K562 (cell line): Measurements from ENCODE around the gene RRAD. TPM values are rescaled to one million over a fixed set of nuclear protein-coding genes. Genes with fewer than 3 reads are reported as not detected.
A peak's percentile ranks its signal among the peaks of the same experiment; 100 is the strongest.

Experiments
- ARNT ChIP-seq, 2 experiments: fragments of 450-650 bp; IDR thresholded peaks; 2 replicates each; pipeline ENCODE4 v1.6.1; 2016; ENCODE audit warnings: mild to moderate bottlenecking in 1 of 2
- ATF1 ChIP-seq, 2 experiments: fragments of 450-650 bp in 1 of 2; IDR thresholded peaks; 2 replicates each; pipeline ENCODE4 v1.6.1; 2016; ENCODE audit warnings: missing compliant biosample characterization in 1 of 2, missing genetic modification characterization in 1 of 2
- CBFA2T2 ChIP-seq: fragments of 450-650 bp; conservative IDR thresholded peaks from 2 replicates; pipeline ENCODE4 v1.6.1; 2017; ENCODE audit warnings: mild to moderate bottlenecking
- CEBPG ChIP-seq, 3 experiments: fragments of 200-800 bp in 1 of 3; sonication (Bioruptor generic) in 1 of 3; sonication (generic) in 1 of 3; formaldehyde crosslinking in 1 of 3; IDR thresholded peaks in 2 of 3; conservative IDR thresholded peaks in 1 of 3; 2 replicates each; pipeline versions ENCODE4 v1.6.1 to v1.8.0; 2016 to 2022; ENCODE audit warnings: missing compliant biosample characterization in 2 of 3, missing genetic modification characterization in 2 of 3, mild to moderate bottlenecking in 1 of 3, missing genetic modification reagents in 1 of 3
- EWSR1 ChIP-seq: fragments of 450-650 bp; IDR thresholded peaks from 2 replicates; pipeline ENCODE4 v1.6.1; 2018; ENCODE audit warnings: borderline replicate concordance, mild to moderate bottlenecking, low read depth, moderate library complexity; ENCODE audit not compliant: partially characterized antibody
- FOXJ2 ChIP-seq: fragments of 200-800 bp; sonication (Bioruptor generic); IDR thresholded peaks from 2 replicates; pipeline ENCODE4 v1.6.1; 2016; ENCODE audit warnings: missing genetic modification characterization, missing compliant biosample characterization
- FUS ChIP-seq: fragments of 200-400 bp; formaldehyde crosslinking; optimal IDR thresholded peaks from 2 replicates; pipeline ENCODE3; 2017; ENCODE audit warnings: low read depth, low read length
- GATAD2A ChIP-seq: fragments of 450-650 bp; IDR thresholded peaks from 2 replicates; pipeline ENCODE4 v1.6.1; 2017
- HEY1 ChIP-seq: fragments of 250-450 bp; sonication (Bioruptor Pico); IDR thresholded peaks from 2 replicates; pipeline ENCODE4 v1.5.0; 2020; ENCODE audit warnings: mild to moderate bottlenecking, moderate library complexity, borderline replicate concordance
- HMG20A ChIP-seq: fragments of 450-650 bp; formaldehyde crosslinking; conservative IDR thresholded peaks from 2 replicates; pipeline ENCODE4 v1.4.0; 2020; ENCODE audit warnings: mild to moderate bottlenecking, mixed read lengths
- KLF10 ChIP-seq: fragments of 250-450 bp; sonication (Bioruptor Pico); IDR thresholded peaks from 2 replicates; pipeline ENCODE4 v1.6.1; 2021; ENCODE audit warnings: matching md5 sums
- PTTG1 ChIP-seq: fragments of 450-650 bp; IDR thresholded peaks from 2 replicates; pipeline ENCODE4 v1.6.1; 2016; ENCODE audit warnings: low read depth, mild to moderate bottlenecking, missing genetic modification characterization, missing compliant biosample characterization
- RBM14 ChIP-seq: fragments of 200-400 bp; formaldehyde crosslinking; IDR thresholded peaks from 2 replicates; pipeline ENCODE4 v1.6.1; 2018; ENCODE audit warnings: low read depth, mild to moderate bottlenecking, low read length, moderate library complexity, borderline replicate concordance; ENCODE audit not compliant: insufficient read depth
- SETDB1 ChIP-seq: IDR thresholded peaks from one replicate; pipeline ENCODE4 v1.6.1; 2012; ENCODE audit warnings: low read length, control low read depth, inconsistent platforms
- SMARCE1 ChIP-seq: fragments of 450-650 bp; IDR thresholded peaks from 2 replicates; pipeline ENCODE4 v1.7.1; 2016; ENCODE audit warnings: mild to moderate bottlenecking
- SREBF1 ChIP-seq: fragments of 150-350 bp; IDR thresholded peaks from 2 replicates; pipeline ENCODE4 v1.6.1; 2014; ENCODE audit warnings: antibody characterized with exemption, low read depth, low read length, borderline replicate concordance
- TAL1 ChIP-seq: fragments of 450-650 bp; IDR thresholded peaks from 2 replicates; pipeline ENCODE4 v1.6.1; 2016; ENCODE audit warnings: mild to moderate bottlenecking
- ZBTB1 ChIP-seq: sonication (generic); formaldehyde crosslinking; IDR thresholded peaks from 2 replicates; pipeline ENCODE4 v1.8.1; 2023; ENCODE audit warnings: missing genetic modification reagents, low read depth, mild to moderate bottlenecking, borderline replicate concordance
- ZBTB34 ChIP-seq: fragments of 250-450 bp; sonication (Bioruptor Pico); IDR thresholded peaks from 2 replicates; pipeline ENCODE4 v1.8.0; 2021; ENCODE audit warnings: mild to moderate bottlenecking, moderate library complexity
- ZFP30 ChIP-seq: fragments of 250-450 bp; sonication (Bioruptor Pico); IDR thresholded peaks from 2 replicates; pipeline ENCODE4 v1.8.0; 2022; ENCODE audit warnings: moderate library complexity, mild to moderate bottlenecking, inconsistent platforms, borderline replicate concordance
- ZNF263 ChIP-seq: sonication (generic); formaldehyde crosslinking; IDR thresholded peaks from 2 replicates; pipeline ENCODE4 v1.8.0; 2022; ENCODE audit warnings: mild to moderate bottlenecking, missing genetic modification reagents, borderline replicate concordance
- ZNF311 ChIP-seq: fragments of 250-450 bp; sonication (Bioruptor Pico); IDR thresholded peaks from 2 replicates; pipeline ENCODE4 v1.4.0; 2020; ENCODE audit warnings: mild to moderate bottlenecking, moderate library complexity
- polyA plus RNA-seq, 8 experiments: library from polyadenylated mRNA; depleted of rRNA in 4 of 8; stranded (reverse) in 5 of 8; unstranded in 3 of 8; fragments of >200 nt; fragmentation: Nextera tagmentation in 2 of 8; fragmentation: Illumina TruSeq in 1 of 8; extraction: Ambion mirVana in 2 of 8; extraction: Trizol in 1 of 8; gene quantifications; 2 replicates each; pipeline versions ENCODE4 v1.2.1 to v1.2.3, GENCODE V29; 2011 to 2014; ENCODE audit warnings: inconsistent platforms in 1 of 8, missing spikeins in 1 of 8
- total RNA-seq, 7 experiments: library from RNA; depleted of rRNA in 6 of 7; stranded (reverse); fragments of >200 nt in 6 of 7; fragmentation: Illumina TruSeq in 2 of 7; extraction: Trizol in 2 of 7; gene quantifications; 2 replicates each; pipeline versions ENCODE4 v1.2.1 to v1.2.3, GENCODE V29; 2011 to 2021; ENCODE audit warnings: low replicate concordance in 1 of 7
- TF ChIP-seq, protein P1 (sequence below): fragments of 250-450 bp; sonication (Bioruptor Pico); IDR thresholded peaks from 2 replicates; pipeline ENCODE4 v1.8.0; 2022; ENCODE audit warnings: moderate library complexity, mild to moderate bottlenecking, inconsistent platforms
- TF ChIP-seq, protein P2 (sequence below): fragments of 450-650 bp; IDR thresholded peaks from 2 replicates; pipeline ENCODE4 v1.6.1; 2017; ENCODE audit warnings: mild to moderate bottlenecking, moderate library complexity
- TF ChIP-seq, protein P3 (sequence below), 2 experiments: fragments of 450-650 bp in 1 of 2; sonication (generic) in 1 of 2; formaldehyde crosslinking in 1 of 2; IDR thresholded peaks in 1 of 2; conservative IDR thresholded peaks in 1 of 2; 2 replicates each; pipeline versions ENCODE4 v1.6.1 to v1.8.1; 2016 to 2023; ENCODE audit warnings: mild to moderate bottlenecking in 2 of 2, moderate library complexity in 2 of 2, inconsistent platforms in 1 of 2, missing genetic modification reagents in 1 of 2

RRAD gene
- total and polyA plus RNA-seq, 9 of the 15 experiments (the other 6 are each of a cell fraction or from before 2014, with no cell fraction given): 0.09 to 0.20 (median 0.13) TPM; not detected in 5

DNA sequence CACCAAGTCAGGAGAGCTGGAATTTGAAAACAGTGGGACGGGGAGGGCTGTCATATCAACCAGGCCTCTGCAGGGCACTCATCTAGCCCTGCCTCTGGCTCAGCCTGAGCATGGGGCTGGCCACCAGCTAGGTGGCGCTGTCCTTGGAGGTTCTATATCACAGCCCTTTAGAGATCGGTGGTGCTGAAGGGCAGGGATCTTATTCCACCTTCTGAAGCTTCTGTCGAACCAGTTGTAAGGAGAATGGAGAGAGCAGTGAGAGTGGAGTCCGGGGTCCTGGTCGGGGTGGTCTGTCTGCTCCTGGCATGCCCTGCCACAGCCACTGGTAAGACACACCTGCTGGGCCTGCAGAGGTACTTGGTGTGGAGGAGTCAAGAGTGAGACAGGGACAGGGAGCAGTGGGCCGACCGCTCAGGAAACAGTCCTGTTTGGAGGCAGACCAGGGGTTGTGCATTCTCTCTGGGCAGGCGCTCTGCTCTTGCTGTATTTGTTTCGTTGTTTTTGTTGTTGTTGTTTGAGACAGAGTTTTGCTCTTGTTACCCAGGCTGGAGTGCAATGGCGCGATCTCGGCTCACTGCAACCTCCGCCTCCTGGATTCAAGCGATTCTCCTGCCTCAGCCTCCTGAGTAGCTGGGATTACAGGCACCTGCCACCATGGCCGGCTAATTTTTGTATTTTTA is 35.9 kb upstream of the RRAD start, which contains the start of gene CES3 (continued):
- TF ChIP-seq, protein P1, sequence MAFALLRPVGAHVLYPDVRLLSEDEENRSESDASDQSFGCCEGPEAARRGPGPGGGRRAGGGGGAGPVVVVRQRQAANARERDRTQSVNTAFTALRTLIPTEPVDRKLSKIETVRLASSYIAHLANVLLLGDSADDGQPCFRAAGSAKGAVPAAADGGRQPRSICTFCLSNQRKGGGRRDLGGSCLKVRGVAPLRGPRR (CRISPR knock-in tag): no peak
- no peak for TF ChIP-seq HEY1 (CRISPR knock-in tag)
- TF ChIP-seq, protein P2, sequence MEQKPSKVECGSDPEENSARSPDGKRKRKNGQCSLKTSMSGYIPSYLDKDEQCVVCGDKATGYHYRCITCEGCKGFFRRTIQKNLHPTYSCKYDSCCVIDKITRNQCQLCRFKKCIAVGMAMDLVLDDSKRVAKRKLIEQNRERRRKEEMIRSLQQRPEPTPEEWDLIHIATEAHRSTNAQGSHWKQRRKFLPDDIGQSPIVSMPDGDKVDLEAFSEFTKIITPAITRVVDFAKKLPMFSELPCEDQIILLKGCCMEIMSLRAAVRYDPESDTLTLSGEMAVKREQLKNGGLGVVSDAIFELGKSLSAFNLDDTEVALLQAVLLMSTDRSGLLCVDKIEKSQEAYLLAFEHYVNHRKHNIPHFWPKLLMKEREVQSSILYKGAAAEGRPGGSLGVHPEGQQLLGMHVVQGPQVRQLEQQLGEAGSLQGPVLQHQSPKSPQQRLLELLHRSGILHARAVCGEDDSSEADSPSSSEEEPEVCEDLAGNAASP: no peak
- TF ChIP-seq FUS: no peak
- TF ChIP-seq CEBPG (CRISPR knock-in tag; IDR thresholded peaks at IDR 0.05): no peak
- TF ChIP-seq CEBPG (tag; conservative IDR thresholded peaks at IDR 0.05 in 1 of 2, IDR thresholded peaks at IDR 0.05 in 1 of 2): no peak
- no peak for TF ChIP-seq EWSR1
- no peak for TF ChIP-seq FOXJ2
- no peak for TF ChIP-seq ZNF311 (CRISPR knock-in tag)
- no peak for TF ChIP-seq CBFA2T2
- TF ChIP-seq SETDB1: no peak
- TF ChIP-seq ZFP30 (CRISPR knock-in tag): no peak
- TF ChIP-seq RBM14: no peak
- TF ChIP-seq ZBTB34 (CRISPR knock-in tag): no peak
- no peak for TF ChIP-seq HMG20A (CRISPR knock-in tag)
- TF ChIP-seq SREBF1: no peak
- no peak for TF ChIP-seq TAL1
- no peak for TF ChIP-seq ATF1 (CRISPR knock-in tag; IDR thresholded peaks at IDR 0.05)
- TF ChIP-seq ATF1 (tag; IDR thresholded peaks at IDR 0.05): no peak
- no peak for TF ChIP-seq GATAD2A
- TF ChIP-seq ZBTB1 (CRISPR knock-in tag): no peak
- 0 out of 4 replicates have a peak, but pooled peaks of 1 of the 2 experiments have one; percentile 28 for TF ChIP-seq ARNT (IDR thresholded peaks at IDR 0.05)
- no peak for TF ChIP-seq SMARCE1
- TF ChIP-seq PTTG1 (tag): no peak
- 0 out of 2 replicates have a peak, but pooled peaks have one; percentile 31 for TF ChIP-seq ZNF263 (CRISPR knock-in tag)
- TF ChIP-seq KLF10 (CRISPR knock-in tag): no peak
- TF ChIP-seq, protein P3, sequence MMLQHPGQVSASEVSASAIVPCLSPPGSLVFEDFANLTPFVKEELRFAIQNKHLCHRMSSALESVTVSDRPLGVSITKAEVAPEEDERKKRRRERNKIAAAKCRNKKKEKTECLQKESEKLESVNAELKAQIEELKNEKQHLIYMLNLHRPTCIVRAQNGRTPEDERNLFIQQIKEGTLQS (IDR thresholded peaks at IDR 0.05): no peak
- TF ChIP-seq, protein P3 (CRISPR knock-in tag; conservative IDR thresholded peaks at IDR 0.05): no peak
